ENCODE results near the gene ASCC1. TPM values are rescaled to one million over a fixed set of nuclear protein-coding genes. Genes with fewer than 3 reads are reported as not detected.

ASCC1 gene
- total and polyA plus RNA-seq, 2 donors (not counting 1 experiment from before 2014, with no cell fraction given): 17.9 to 28.1 TPM

DNA sequence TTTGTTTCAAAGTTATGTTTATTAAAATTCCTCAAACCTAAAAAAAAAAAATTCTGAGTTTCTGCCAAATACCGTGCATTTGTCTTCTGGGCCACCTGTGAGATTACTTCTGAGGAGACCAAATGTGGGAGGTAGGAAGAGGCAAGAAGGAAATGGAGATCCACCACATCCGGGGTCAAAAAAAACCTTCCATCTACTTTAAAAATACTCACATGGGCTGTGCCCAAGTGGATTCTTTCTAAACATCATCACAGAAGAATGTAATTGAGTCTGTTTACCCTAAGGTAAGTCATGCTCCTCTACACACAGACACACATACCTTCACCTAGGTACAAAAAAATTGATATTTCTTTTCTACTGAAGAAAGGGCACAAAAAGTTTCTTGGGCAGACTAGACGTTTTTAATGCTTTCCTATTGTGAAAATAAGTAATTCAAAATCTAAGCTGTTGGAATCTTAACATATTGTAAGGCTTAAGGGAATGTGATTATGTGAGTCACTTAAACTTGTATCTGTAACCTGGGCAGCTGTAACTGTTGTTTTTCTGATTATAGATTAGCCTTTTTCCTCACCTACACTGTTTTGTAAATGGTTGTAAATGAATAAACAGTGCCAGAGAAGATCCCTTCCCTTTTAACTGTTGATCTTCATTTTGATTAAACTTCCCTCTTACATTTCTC is 108.6 kb downstream of the ASCC1 start:
- CTCF ChIA-PET: interaction anchor here (0.6 to 1.6 kb wide), 2 partner anchors 59 to 351 kb away, joined by 4 to 6 read pairs; no protein-coding TSS in a partner anchor
- no peaks in the 10 kb centered on the region for H3K9me3 Mint-ChIP-seq (ENCODE audit: insufficient read depth)
- DNase-seq: no peak

DNA sequence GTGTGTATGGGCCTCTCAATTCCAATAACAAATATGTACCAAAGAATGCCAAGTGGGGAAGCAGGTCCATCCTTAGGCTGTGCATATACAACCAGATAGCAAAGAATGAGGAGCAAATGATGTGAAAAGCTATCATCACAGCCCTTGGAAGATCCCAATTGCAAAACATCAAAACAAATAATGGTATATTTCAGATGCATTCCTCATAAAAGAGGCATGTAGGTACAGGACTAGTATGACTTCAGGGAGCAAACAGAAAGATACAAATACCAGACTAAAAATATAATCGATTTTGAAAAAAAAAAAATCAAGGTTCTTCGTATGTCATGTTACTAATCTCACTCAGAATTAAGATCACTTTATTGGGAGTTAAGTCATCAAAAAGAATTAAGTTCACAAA is 109.2 kb downstream of the ASCC1 start:
- H3K27me3 ChIP-seq (replicated peaks in 1 of 4; ENCODE audit: control extremely low read depth in 1 of 4, control insufficient read depth in 3 of 4, insufficient read depth in 4 of 4, low read length in 3 of 4): no peaks in the 10 kb centered on the region
- Mint-ChIP-seq H3K27ac (peak overlapping the region; percentile 5), H3K4me1 (peaks cover 26% of the 10 kb centered on the region), H3K4me3 (no peak overlapping the region), H3K9me3 (ENCODE audit: insufficient read depth) (no peaks in the 10 kb centered on the region), H3K27me3 (no peaks in the 10 kb centered on the region)
- ATAC-seq (ENCODE audit: low read depth) (no peak), DNase-seq (no peak)
- peaks cover 3% of the 10 kb centered on the region for H3K79me2 ChIP-seq (ENCODE audit: control insufficient read depth, insufficient read depth, low read length)
- H3K36me3 ChIP-seq (replicated peaks in 1 of 2; ENCODE audit: control extremely low read depth in 1 of 2, control insufficient read depth in 1 of 2, extremely low read depth in 1 of 2, insufficient read depth in 2 of 2, low read length in 1 of 2): peaks cover 0 to 11% of the 10 kb centered on the region in 2 experiments
- TF ChIP-seq, protein P1, sequence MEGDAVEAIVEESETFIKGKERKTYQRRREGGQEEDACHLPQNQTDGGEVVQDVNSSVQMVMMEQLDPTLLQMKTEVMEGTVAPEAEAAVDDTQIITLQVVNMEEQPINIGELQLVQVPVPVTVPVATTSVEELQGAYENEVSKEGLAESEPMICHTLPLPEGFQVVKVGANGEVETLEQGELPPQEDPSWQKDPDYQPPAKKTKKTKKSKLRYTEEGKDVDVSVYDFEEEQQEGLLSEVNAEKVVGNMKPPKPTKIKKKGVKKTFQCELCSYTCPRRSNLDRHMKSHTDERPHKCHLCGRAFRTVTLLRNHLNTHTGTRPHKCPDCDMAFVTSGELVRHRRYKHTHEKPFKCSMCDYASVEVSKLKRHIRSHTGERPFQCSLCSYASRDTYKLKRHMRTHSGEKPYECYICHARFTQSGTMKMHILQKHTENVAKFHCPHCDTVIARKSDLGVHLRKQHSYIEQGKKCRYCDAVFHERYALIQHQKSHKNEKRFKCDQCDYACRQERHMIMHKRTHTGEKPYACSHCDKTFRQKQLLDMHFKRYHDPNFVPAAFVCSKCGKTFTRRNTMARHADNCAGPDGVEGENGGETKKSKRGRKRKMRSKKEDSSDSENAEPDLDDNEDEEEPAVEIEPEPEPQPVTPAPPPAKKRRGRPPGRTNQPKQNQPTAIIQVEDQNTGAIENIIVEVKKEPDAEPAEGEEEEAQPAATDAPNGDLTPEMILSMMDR (IDR thresholded peaks at IDR 0.05): no peak
- TF ChIP-seq EZH2 (IDR thresholded peaks at IDR 0.05; ENCODE audit: borderline replicate concordance, insufficient read depth, low read depth, low read length, poor library complexity, severe bottlenecking): no peak
- no peaks in the 10 kb centered on the region for H4K20me1 ChIP-seq (ENCODE audit: control insufficient read depth, insufficient read depth, low read length, poor library complexity, severe bottlenecking)
- no peak overlapping the region for H3K9ac ChIP-seq (ENCODE audit: low read length)
- POLR2A ChIA-PET: no interaction called here
- no peak overlapping the region for H2AFZ ChIP-seq (ENCODE audit: insufficient read depth, low read depth, low read length, poor library complexity, severe bottlenecking)
- peaks cover 16 to 31% of the 10 kb centered on the region in 2 donors for H3K4me1 ChIP-seq (ENCODE audit: control insufficient read depth in 2 of 2, insufficient read depth in 2 of 2, low read length in 2 of 2)
- H3K4me3 ChIP-seq (ENCODE audit: control extremely low read depth in 1 of 5, extremely low read depth in 1 of 5, insufficient read depth in 1 of 5, low read depth in 2 of 5, low read length in 4 of 5): no peak overlapping the region
- H3K9me3 ChIP-seq (ENCODE audit: control extremely low read depth in 1 of 3, control insufficient read depth in 2 of 3, insufficient read depth in 1 of 3, low read length in 2 of 3): no peaks in the 10 kb centered on the region
- intact Hi-C loops (cut with micrococcal nuclease): no loop called here
- CTCF ChIA-PET: no interaction called here
- no CpG with 5 or more reads among the region's 2 CpGs for WGBS (ENCODE audit: insufficient coverage)
- H3K4me2 ChIP-seq (replicated peaks; ENCODE audit: low read depth, low read length, poor library complexity, severe bottlenecking): peak overlapping the region; percentile 45
- H3K27ac ChIP-seq (ENCODE audit: low read length in 2 of 2): peak overlapping the region in 1 of 2 donors; percentile 11

More for the DNA sequence above, 108.6 kb downstream of the ASCC1 start:
- no peak overlapping the region for H3K4me3 ChIP-seq (ENCODE audit: control extremely low read depth in 1 of 5, extremely low read depth in 1 of 5, insufficient read depth in 1 of 5, low read depth in 2 of 5, low read length in 4 of 5)
- peak overlapping the region; percentile 45 for H3K4me2 ChIP-seq (replicated peaks; ENCODE audit: low read depth, low read length, poor library complexity, severe bottlenecking)
- no peak for ATAC-seq (ENCODE audit: low read depth)
- intact Hi-C loops (cut with micrococcal nuclease): no loop called here
- no peaks in the 10 kb centered on the region for H3K27me3 ChIP-seq (replicated peaks in 1 of 4; ENCODE audit: control extremely low read depth in 1 of 4, control insufficient read depth in 3 of 4, insufficient read depth in 4 of 4, low read length in 3 of 4)
- Mint-ChIP-seq H3K4me3 (peak overlapping the region; percentile 2), H3K4me1 (peaks cover 26% of the 10 kb centered on the region), H3K27ac (peak overlapping the region; percentile 44), H3K27me3 (no peaks in the 10 kb centered on the region)
- H3K27ac ChIP-seq (ENCODE audit: low read length in 2 of 2): peak overlapping the region in 1 of 2 donors; percentile 29
- peaks cover 16 to 31% of the 10 kb centered on the region in 2 donors for H3K4me1 ChIP-seq (ENCODE audit: control insufficient read depth in 2 of 2, insufficient read depth in 2 of 2, low read length in 2 of 2)
- H2AFZ ChIP-seq (ENCODE audit: insufficient read depth, low read depth, low read length, poor library complexity, severe bottlenecking): no peak overlapping the region
- peaks cover 0 to 5% of the 10 kb centered on the region in 2 experiments for H3K36me3 ChIP-seq (replicated peaks in 1 of 2; ENCODE audit: control extremely low read depth in 1 of 2, control insufficient read depth in 1 of 2, extremely low read depth in 1 of 2, insufficient read depth in 2 of 2, low read length in 1 of 2)
- POLR2A ChIA-PET: no interaction called here
- no peak overlapping the region for H3K9ac ChIP-seq (ENCODE audit: low read length)
- no peaks in the 10 kb centered on the region for H4K20me1 ChIP-seq (ENCODE audit: control insufficient read depth, insufficient read depth, low read length, poor library complexity, severe bottlenecking)
- H3K9me3 ChIP-seq (ENCODE audit: control extremely low read depth in 1 of 3, control insufficient read depth in 2 of 3, insufficient read depth in 1 of 3, low read length in 2 of 3): no peaks in the 10 kb centered on the region
- no CpG with 5 or more reads among the region's 3 CpGs for WGBS (ENCODE audit: insufficient coverage)
- TF ChIP-seq EZH2 (IDR thresholded peaks at IDR 0.05; ENCODE audit: borderline replicate concordance, insufficient read depth, low read depth, low read length, poor library complexity, severe bottlenecking): no peak
- TF ChIP-seq, protein P1 (IDR thresholded peaks at IDR 0.05): no peak
- peaks cover 3% of the 10 kb centered on the region for H3K79me2 ChIP-seq (ENCODE audit: control insufficient read depth, insufficient read depth, low read length)
